Neural progenitor cell (in vitro differentiated cells): ENCODE results near the gene ADARB2. TPM values are rescaled to one million over a fixed set of nuclear protein-coding genes. Genes with fewer than 3 reads are reported as not detected.

ENCODE experiments used
- DNase-seq: peaks from one replicate; pipeline ENCODE4 v3.0.0-alpha.2; 2016; ENCODE audit warnings: low spot score
- H2AFZ ChIP-seq: fragments of 200-600 bp; sonication (generic); replicated peaks from 2 replicates; pipeline ENCODE4 v1.6.1; 2016; ENCODE audit warnings: antibody characterized with exemption
- H3F3A ChIP-seq: fragments of 200-600 bp; sonication (generic); 2 replicates; pipeline ENCODE4 v1.6.1; 2016; ENCODE audit warnings: antibody characterized with exemption, low read depth
- H3K27ac ChIP-seq: fragments of 200-600 bp; sonication (generic); 2 replicates; pipeline ENCODE4 v1.5.1; 2016; ENCODE audit warnings: mild to moderate bottlenecking
- H3K27me3 ChIP-seq: fragments of 200-600 bp; sonication (generic); 2 replicates; pipeline ENCODE4 v1.6.1; 2016; ENCODE audit warnings: mild to moderate bottlenecking, moderate library complexity
- H3K36me3 ChIP-seq: fragments of 200-600 bp; sonication (generic); 2 replicates; pipeline ENCODE4 v1.5.1; 2016
- H3K4me1 ChIP-seq: fragments of 200-600 bp; sonication (generic); 2 replicates; pipeline ENCODE4 v1.6.1; 2016; ENCODE audit warnings: mixed run types
- H3K4me2 ChIP-seq: fragments of 200-600 bp; sonication (generic); 2 replicates; pipeline ENCODE4 v1.6.1; 2016
- H3K4me3 ChIP-seq: fragments of 200-600 bp; sonication (generic); 2 replicates; pipeline ENCODE4 v1.5.1; 2016
- H3K79me2 ChIP-seq: fragments of 200-600 bp; sonication (generic); 2 replicates; pipeline ENCODE4 v1.6.1; 2016; ENCODE audit warnings: low read depth
- H3K9ac ChIP-seq: fragments of 200-600 bp; sonication (generic); 2 replicates; pipeline ENCODE4 v1.6.1; 2016
- H3K9me3 ChIP-seq: fragments of 200-600 bp; sonication (generic); 2 replicates; pipeline ENCODE4 v1.5.1; 2016; ENCODE audit warnings: low read depth
- H4K20me1 ChIP-seq: fragments of 200-600 bp; sonication (generic); 2 replicates; pipeline ENCODE4 v1.6.1; 2016; ENCODE audit warnings: low read depth
- H3K27ac Mint-ChIP-seq: 3 replicates; pipeline ENCODE4 v1.8.0; 2021; ENCODE audit warnings: mixed read lengths
- H3K27me3 Mint-ChIP-seq: 2 replicates; pipeline ENCODE4 v1.8.0; 2022; ENCODE audit warnings: low read depth, mild to moderate bottlenecking, inconsistent platforms, moderate library complexity, mixed read lengths; ENCODE audit not compliant: insufficient read depth
- H3K36me3 Mint-ChIP-seq: 3 replicates; pipeline ENCODE4 v1.8.0; 2021; ENCODE audit warnings: mixed read lengths
- H3K4me1 Mint-ChIP-seq: 3 replicates; pipeline ENCODE4 v1.8.0; 2021; ENCODE audit warnings: mixed read lengths
- H3K4me3 Mint-ChIP-seq: 3 replicates; pipeline ENCODE4 v1.8.0; 2021; ENCODE audit warnings: mild to moderate bottlenecking, moderate library complexity, mixed read lengths
- H3K9me3 Mint-ChIP-seq: 3 replicates; pipeline ENCODE4 v1.8.0; 2020; ENCODE audit warnings: mixed read lengths
- CTCF ChIP-seq: fragments of 200-600 bp; sonication (generic); IDR thresholded peaks from 2 replicates; pipeline ENCODE4 v1.5.1; 2017; ENCODE audit warnings: antibody characterized with exemption, mild to moderate bottlenecking
- EZH2 ChIP-seq: fragments of 200-600 bp; sonication (generic); IDR thresholded peaks from 2 replicates; pipeline ENCODE4 v1.6.1; 2017; ENCODE audit warnings: antibody characterized with exemption, mild to moderate bottlenecking, moderate library complexity
- EZH2phosphoT487 ChIP-seq: fragments of 200-600 bp; sonication (generic); IDR thresholded peaks from 2 replicates; pipeline ENCODE4 v1.6.1; 2017; ENCODE audit warnings: antibody characterized with exemption
- total RNA-seq: library from RNA; depleted of rRNA; stranded (reverse); fragments of >200 nt; gene quantifications from 2 replicates; pipeline ENCODE4 v1.2.3, GENCODE V29; 2015; ENCODE audit warnings: low replicate concordance

ADARB2 gene
- total RNA-seq, 1 donor from 2014 or later, result not detected

- Histone ChIP-seq H3K27me3 (no peaks in the 10 kb centered on the region), H3K9me3 (no peaks in the 10 kb centered on the region), H3K9ac (no peak overlapping the region), H3K4me2 (peak overlapping the region; percentile 74), H3F3A (peaks cover 13% of the 10 kb centered on the region), H3K4me1 (peaks cover 40% of the 10 kb centered on the region), H3K79me2 (no peaks in the 10 kb centered on the region), H4K20me1 (no peaks in the 10 kb centered on the region), H3K4me3 (no peak overlapping the region), H2AFZ (no peak overlapping the region), H3K36me3 (no peaks in the 10 kb centered on the region), H3K27ac (no peak overlapping the region)
- Mint-ChIP-seq H3K4me1 (peaks cover 81% of the 10 kb centered on the region), H3K27ac (peak overlapping the region; percentile 100), H3K27me3 (peaks cover 11% of the 10 kb centered on the region), H3K9me3 (peaks cover 3% of the 10 kb centered on the region), H3K36me3 (no peaks in the 10 kb centered on the region), H3K4me3 (no peak overlapping the region)
- DNase-seq, result no peak
- no peak for TF ChIP-seq EZH2phosphoT487
- TF ChIP-seq EZH2, result no peak
- TF ChIP-seq CTCF, result no peak
Measured at GRCh38 chr10:1294748-1295147, 442.6 kb downstream of the ADARB2 start.

GRCh38 chr10:1293636-1294435, 443.5 kb downstream of the ADARB2 start:
- Histone ChIP-seq H3K4me1 (peaks cover 40% of the 10 kb centered on the region), H3K4me2 (peak overlapping the region; percentile 74), H3K79me2 (no peaks in the 10 kb centered on the region), H3K36me3 (no peaks in the 10 kb centered on the region), H2AFZ (peak overlapping the region; percentile 59), H3K27me3 (no peaks in the 10 kb centered on the region), H3K27ac (no peak overlapping the region), H3F3A (peaks cover 13% of the 10 kb centered on the region), H4K20me1 (no peaks in the 10 kb centered on the region), H3K4me3 (peak overlapping the region; percentile 31), H3K9ac (no peak overlapping the region), H3K9me3 (no peaks in the 10 kb centered on the region)
- H3K9me3 Mint-ChIP-seq, result peaks cover 3% of the 10 kb centered on the region
- peak overlapping the region; percentile 57 for H3K4me3 Mint-ChIP-seq
- peak overlapping the region; percentile 100 for H3K27ac Mint-ChIP-seq
- peaks cover 82% of the 10 kb centered on the region for H3K4me1 Mint-ChIP-seq
- DNase-seq, result peak; percentile 58
- no peaks in the 10 kb centered on the region for H3K36me3 Mint-ChIP-seq
- TF ChIP-seq CTCF, result peak; percentile 7
- TF ChIP-seq EZH2phosphoT487, result no peak
- peaks cover 15% of the 10 kb centered on the region for H3K27me3 Mint-ChIP-seq

- H3F3A ChIP-seq, result peaks cover 13% of the 10 kb centered on the region
- H3K79me2 ChIP-seq, result no peaks in the 10 kb centered on the region
- no peaks in the 10 kb centered on the region for H4K20me1 ChIP-seq
- DNase-seq, result no peak
- Mint-ChIP-seq H3K4me3 (peak overlapping the region; percentile 57), H3K27ac (peak overlapping the region; percentile 100), H3K9me3 (peaks cover 3% of the 10 kb centered on the region), H3K4me1 (peaks cover 81% of the 10 kb centered on the region), H3K36me3 (no peaks in the 10 kb centered on the region), H3K27me3 (peaks cover 15% of the 10 kb centered on the region)
- H3K9ac ChIP-seq, result no peak overlapping the region
- no peaks in the 10 kb centered on the region for H3K9me3 ChIP-seq
- H2AFZ ChIP-seq, result peak overlapping the region; percentile 59
- H3K4me3 ChIP-seq, result peak overlapping the region; percentile 31
- no peak for TF ChIP-seq EZH2phosphoT487
- no peak for TF ChIP-seq CTCF
- no peak for TF ChIP-seq EZH2
- no peak overlapping the region for H3K27ac ChIP-seq
- H3K4me1 ChIP-seq, result peaks cover 40% of the 10 kb centered on the region
- no peaks in the 10 kb centered on the region for H3K27me3 ChIP-seq
- H3K4me2 ChIP-seq, result peak overlapping the region; percentile 74
- no peaks in the 10 kb centered on the region for H3K36me3 ChIP-seq
Measured at GRCh38 chr10:1293157-1293556, 444.2 kb downstream of the ADARB2 start.
